ENCODE results near the gene MYBPC2.

MYBPC2 gene

GRCh38 chr19:50420127-50420526, 12.6 kb upstream of the MYBPC2 start:
- H3K4me3 ChIP-seq (ENCODE audit: control insufficient read depth in 1 of 7, extremely low read depth in 1 of 7, insufficient read depth in 4 of 7, low read depth in 2 of 7, low read length in 6 of 7), result no peak overlapping the region
- POLR2A ChIA-PET, result no interaction called here

GRCh38 chr19:50420808-50421207, 11.9 kb upstream of the MYBPC2 start:
- POLR2A ChIA-PET, result no interaction called here
- Histone ChIP-seq H3K27ac (ENCODE audit: insufficient read depth in 1 of 2, low read depth in 1 of 2, low read length in 2 of 2, poor library complexity in 1 of 2, severe bottlenecking in 2 of 2) (no peak overlapping the region), H3K27me3 (replicated peaks in 2 of 5; ENCODE audit: control insufficient read depth in 4 of 5, insufficient read depth in 5 of 5, low read length in 4 of 5) (peaks cover 0 to 26% (median 8%) of the 10 kb centered on the region in 5 experiments), H3K4me3 (ENCODE audit: control insufficient read depth in 1 of 7, extremely low read depth in 1 of 7, insufficient read depth in 4 of 7, low read depth in 2 of 7, low read length in 6 of 7) (no peak overlapping the region), H3K36me3 (ENCODE audit: control insufficient read depth in 4 of 4, insufficient read depth in 4 of 4, low read length in 3 of 4) (peaks cover 0 to 6% (median 0%) of the 10 kb centered on the region in 4 experiments), H3K4me1 (ENCODE audit: control extremely low read depth in 1 of 4, control insufficient read depth in 4 of 4, insufficient read depth in 4 of 4, low read length in 3 of 4) (peaks cover 0 to 31% (median 23%) of the 10 kb centered on the region in 4 experiments), H3K9me3 (ENCODE audit: control extremely low read depth in 1 of 5, control insufficient read depth in 4 of 5, insufficient read depth in 2 of 5, low read depth in 1 of 5, low read length in 4 of 5) (no peaks in the 10 kb centered on the region)
- WGBS (ENCODE audit: insufficient coverage), result 67% methylated on average over 3 of the region's 3 CpGs
- CTCF ChIA-PET, result no interaction called here
- DNase-seq, result no peak

More at GRCh38 chr19:50420127-50420526, 12.6 kb upstream of the MYBPC2 start:
- Histone ChIP-seq H3K27ac (ENCODE audit: insufficient read depth in 1 of 2, low read depth in 1 of 2, low read length in 2 of 2, poor library complexity in 1 of 2, severe bottlenecking in 2 of 2) (no peak overlapping the region), H3K27me3 (replicated peaks in 2 of 5; ENCODE audit: control insufficient read depth in 4 of 5, insufficient read depth in 5 of 5, low read length in 4 of 5) (peaks cover 0 to 26% (median 8%) of the 10 kb centered on the region in 5 experiments), H3K9me3 (ENCODE audit: control extremely low read depth in 1 of 5, control insufficient read depth in 4 of 5, insufficient read depth in 2 of 5, low read depth in 1 of 5, low read length in 4 of 5) (no peaks in the 10 kb centered on the region), H3K36me3 (ENCODE audit: control insufficient read depth in 4 of 4, insufficient read depth in 4 of 4, low read length in 3 of 4) (peaks cover 0 to 6% (median 0%) of the 10 kb centered on the region in 4 experiments), H3K4me1 (ENCODE audit: control extremely low read depth in 1 of 4, control insufficient read depth in 4 of 4, insufficient read depth in 4 of 4, low read length in 3 of 4) (peaks cover 0 to 38% (median 29%) of the 10 kb centered on the region in 4 experiments)
- WGBS (ENCODE audit: insufficient coverage), result 0% methylated on average over 1 of the region's 3 CpGs
- CTCF ChIA-PET, result interaction anchor here (1.3 kb wide), 1 partner anchor 49 kb away, joined by 3 read pairs; no protein-coding TSS in a partner anchor
- no peak for DNase-seq

DNA sequence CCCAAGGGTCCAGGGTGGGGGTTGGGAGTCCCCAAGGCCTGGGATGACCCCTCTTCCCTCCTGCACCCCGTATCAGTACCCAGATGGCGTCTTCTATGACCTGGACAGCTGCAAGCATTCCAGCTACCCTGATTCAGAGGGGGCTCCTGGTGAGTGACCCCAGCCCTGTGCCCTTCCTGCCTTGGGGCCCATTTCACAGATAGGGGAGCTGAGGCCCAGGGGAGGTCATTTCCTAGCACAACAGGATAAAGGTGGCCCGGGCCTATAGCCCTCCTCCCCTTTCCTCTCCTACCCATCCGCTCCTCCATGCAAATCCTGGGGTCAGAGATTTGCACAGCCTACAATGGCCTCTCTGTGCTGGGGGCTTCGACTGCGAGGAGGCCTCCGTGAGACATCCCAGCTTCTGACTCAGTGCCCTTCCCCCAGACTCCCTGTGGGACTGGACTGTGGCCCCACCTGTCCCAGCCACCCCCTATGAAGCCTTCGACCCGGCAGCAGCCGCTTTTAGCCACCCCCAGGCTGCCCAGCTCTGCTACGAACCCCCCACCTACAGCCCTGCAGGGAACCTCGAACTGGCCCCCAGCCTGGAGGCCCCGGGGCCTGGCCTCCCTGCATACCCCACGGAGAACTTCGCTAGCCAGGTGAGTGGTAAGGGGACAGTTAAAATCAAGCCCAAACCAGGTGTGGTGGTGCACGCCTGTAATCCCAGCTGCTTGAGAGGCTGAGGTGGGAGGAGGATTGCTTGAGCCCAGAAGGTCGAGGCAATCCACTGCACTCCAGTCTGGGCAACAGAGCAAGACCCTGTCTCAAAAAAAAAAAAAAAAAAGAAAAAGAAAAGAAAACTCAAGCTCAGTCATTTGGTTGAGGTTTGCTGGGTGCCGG, 10.1 kb upstream of the MYBPC2 start:
- H3K27me3 ChIP-seq (replicated peaks in 2 of 5; ENCODE audit: control insufficient read depth in 4 of 5, insufficient read depth in 5 of 5, low read length in 4 of 5), result peaks cover 0 to 26% (median 8%) of the 10 kb centered on the region in 5 experiments
- peaks cover 0 to 23% (median 19%) of the 10 kb centered on the region in 4 experiments for H3K4me1 ChIP-seq (ENCODE audit: control extremely low read depth in 1 of 4, control insufficient read depth in 4 of 4, insufficient read depth in 4 of 4, low read length in 3 of 4)
- H3K27ac ChIP-seq (ENCODE audit: insufficient read depth in 1 of 2, low read depth in 1 of 2, low read length in 2 of 2, poor library complexity in 1 of 2, severe bottlenecking in 2 of 2), result no peak overlapping the region
- H3K9me3 ChIP-seq (ENCODE audit: control extremely low read depth in 1 of 5, control insufficient read depth in 4 of 5, insufficient read depth in 2 of 5, low read depth in 1 of 5, low read length in 4 of 5), result no peaks in the 10 kb centered on the region
- WGBS (ENCODE audit: insufficient coverage), result 100% methylated on average over 9 of the region's 18 CpGs
- no peak overlapping the region for H3K4me3 ChIP-seq (ENCODE audit: control insufficient read depth in 1 of 7, extremely low read depth in 1 of 7, insufficient read depth in 4 of 7, low read depth in 2 of 7, low read length in 6 of 7)
- ChIA-PET CTCF (interaction anchor here (1.0 kb wide), 1 partner anchor 65 kb away, joined by 3 read pairs; no protein-coding TSS in a partner anchor), POLR2A (no interaction called here)
- H3K36me3 ChIP-seq (ENCODE audit: control insufficient read depth in 4 of 4, insufficient read depth in 4 of 4, low read length in 3 of 4), result peaks cover 0 to 3% (median 0%) of the 10 kb centered on the region in 4 experiments
- DNase-seq, result no peak

DNA sequence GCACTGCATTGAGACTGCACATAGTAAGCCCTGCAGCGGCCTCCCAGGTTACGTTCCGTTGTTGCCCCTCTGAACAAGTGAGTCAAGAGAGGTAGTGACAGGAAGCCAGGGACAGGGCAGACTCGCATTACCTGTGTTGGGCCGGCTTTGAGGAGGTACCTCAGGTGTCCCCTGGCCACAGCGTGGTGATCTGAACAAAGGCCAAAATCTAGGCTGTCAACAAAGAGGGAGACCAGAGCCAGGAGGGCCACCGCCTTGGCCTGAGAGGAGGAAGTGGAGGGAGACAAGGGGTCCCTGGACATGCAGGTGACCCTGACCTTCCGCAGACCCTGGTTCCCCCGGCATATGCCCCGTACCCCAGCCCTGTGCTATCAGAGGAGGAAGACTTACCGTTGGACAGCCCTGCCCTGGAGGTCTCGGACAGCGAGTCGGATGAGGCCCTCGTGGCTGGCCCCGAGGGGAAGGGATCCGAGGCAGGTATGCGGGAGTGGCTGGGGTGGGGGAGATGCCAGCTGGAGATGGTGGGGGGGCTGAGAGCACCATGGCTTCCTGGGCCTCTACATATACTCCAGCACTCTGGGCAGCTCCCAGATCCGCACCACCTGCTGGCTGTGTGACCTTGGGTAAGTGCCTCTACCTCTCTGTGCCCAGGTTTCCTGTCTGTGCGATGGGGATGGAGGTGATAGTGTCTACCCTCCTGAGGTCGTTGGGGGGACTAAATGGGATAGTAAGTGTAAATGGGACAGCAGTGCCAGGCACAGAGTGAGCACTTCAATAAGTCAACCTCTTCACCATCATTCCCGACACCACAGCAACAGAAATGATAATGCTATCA, 9.2 kb upstream of the MYBPC2 start:
- POLR2A ChIA-PET, result no interaction called here
- CTCF ChIA-PET, result interaction anchor here (1.0 to 2.2 kb wide), 2 partner anchors 8 to 66 kb away, joined by 3 to 8 read pairs; no protein-coding TSS in a partner anchor
- Histone ChIP-seq H3K27ac (ENCODE audit: insufficient read depth in 1 of 2, low read depth in 1 of 2, low read length in 2 of 2, poor library complexity in 1 of 2, severe bottlenecking in 2 of 2) (no peak overlapping the region), H3K4me1 (ENCODE audit: control extremely low read depth in 1 of 4, control insufficient read depth in 4 of 4, insufficient read depth in 4 of 4, low read length in 3 of 4) (peaks cover 0 to 28% (median 26%) of the 10 kb centered on the region in 4 experiments), H3K27me3 (replicated peaks in 2 of 5; ENCODE audit: control insufficient read depth in 4 of 5, insufficient read depth in 5 of 5, low read length in 4 of 5) (peaks cover 0 to 24% (median 8%) of the 10 kb centered on the region in 5 experiments), H3K36me3 (ENCODE audit: control insufficient read depth in 4 of 4, insufficient read depth in 4 of 4, low read length in 3 of 4) (no peaks in the 10 kb centered on the region), H3K9me3 (ENCODE audit: control extremely low read depth in 1 of 5, control insufficient read depth in 4 of 5, insufficient read depth in 2 of 5, low read depth in 1 of 5, low read length in 4 of 5) (no peaks in the 10 kb centered on the region), H3K4me3 (ENCODE audit: control insufficient read depth in 1 of 7, extremely low read depth in 1 of 7, insufficient read depth in 4 of 7, low read depth in 2 of 7, low read length in 6 of 7) (no peak overlapping the region)
- 93% methylated on average over 18 of the region's 22 CpGs for WGBS (ENCODE audit: insufficient coverage)
- DNase-seq, result no peak

- H3K9me3 ChIP-seq (ENCODE audit: control extremely low read depth in 1 of 5, control insufficient read depth in 4 of 5, insufficient read depth in 2 of 5, low read depth in 1 of 5, low read length in 4 of 5), result no peaks in the 10 kb centered on the region
- DNase-seq, result no peak
- H3K27ac ChIP-seq (ENCODE audit: insufficient read depth in 1 of 2, low read depth in 1 of 2, low read length in 2 of 2, poor library complexity in 1 of 2, severe bottlenecking in 2 of 2), result no peak overlapping the region
- WGBS (ENCODE audit: insufficient coverage), result 33% methylated on average over 3 of the region's 7 CpGs
- no peak overlapping the region for H3K4me3 ChIP-seq (ENCODE audit: control insufficient read depth in 1 of 7, extremely low read depth in 1 of 7, insufficient read depth in 4 of 7, low read depth in 2 of 7, low read length in 6 of 7)
- peaks cover 0 to 17% (median 13%) of the 10 kb centered on the region in 4 experiments for H3K4me1 ChIP-seq (ENCODE audit: control extremely low read depth in 1 of 4, control insufficient read depth in 4 of 4, insufficient read depth in 4 of 4, low read length in 3 of 4)
- POLR2A ChIA-PET, result no interaction called here
- CTCF ChIA-PET, result interaction anchor here (1.4 kb wide), 1 partner anchor 57 kb away, joined by 4 read pairs; no protein-coding TSS in a partner anchor
- peaks cover 0 to 5% (median 0%) of the 10 kb centered on the region in 5 experiments for H3K27me3 ChIP-seq (replicated peaks in 2 of 5; ENCODE audit: control insufficient read depth in 4 of 5, insufficient read depth in 5 of 5, low read length in 4 of 5)
- no peaks in the 10 kb centered on the region for H3K36me3 ChIP-seq (ENCODE audit: control insufficient read depth in 4 of 4, insufficient read depth in 4 of 4, low read length in 3 of 4)
These were observed 7.1 kb upstream of the MYBPC2 start for GRCh38 chr19:50425581-50425980.

DNA sequence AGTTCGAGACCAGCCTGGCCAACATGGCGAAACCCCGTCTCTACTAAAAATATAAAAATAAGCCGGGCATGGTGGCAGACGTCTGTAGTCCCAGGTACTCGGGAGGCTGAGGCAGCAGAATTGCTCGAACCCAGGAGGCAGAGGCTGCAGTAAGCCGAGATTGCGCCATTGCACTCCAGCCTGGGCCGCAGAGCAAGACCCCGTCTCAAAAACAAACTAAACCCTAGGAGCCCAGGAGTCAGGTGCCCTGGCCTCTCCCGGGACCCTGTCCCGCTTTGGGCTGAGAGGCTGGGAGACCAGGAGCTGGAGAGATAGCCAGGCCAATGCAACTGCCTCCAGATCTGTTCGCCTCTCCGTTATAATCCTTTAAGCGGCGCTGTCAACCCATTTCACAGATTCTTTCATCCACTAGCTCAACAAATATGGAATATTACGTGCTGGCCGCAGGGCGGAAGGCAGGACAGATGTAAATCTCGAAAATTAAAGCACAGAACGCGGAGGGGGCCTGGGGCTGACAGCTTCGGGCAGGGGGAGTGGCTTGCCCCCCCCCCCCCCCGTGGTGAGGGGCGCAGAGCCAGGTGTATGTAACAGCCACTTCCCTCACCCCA, 5.3 kb upstream of the MYBPC2 start:
- H3K4me1 ChIP-seq (ENCODE audit: control extremely low read depth in 1 of 4, control insufficient read depth in 4 of 4, insufficient read depth in 4 of 4, low read length in 3 of 4), result peaks cover 0 to 30% (median 25%) of the 10 kb centered on the region in 4 experiments
- H3K36me3 ChIP-seq (ENCODE audit: control insufficient read depth in 4 of 4, insufficient read depth in 4 of 4, low read length in 3 of 4), result no peaks in the 10 kb centered on the region
- no peaks in the 10 kb centered on the region for H3K9me3 ChIP-seq (ENCODE audit: control extremely low read depth in 1 of 5, control insufficient read depth in 4 of 5, insufficient read depth in 2 of 5, low read depth in 1 of 5, low read length in 4 of 5)
- H3K27me3 ChIP-seq (replicated peaks in 2 of 5; ENCODE audit: control insufficient read depth in 4 of 5, insufficient read depth in 5 of 5, low read length in 4 of 5), result peaks cover 0 to under 1% (median 0%) of the 10 kb centered on the region in 5 experiments
- 98% methylated on average over 17 of the region's 26 CpGs for WGBS (ENCODE audit: insufficient coverage)
- ChIA-PET POLR2A (no interaction called here), CTCF (interaction anchor here (0.6 to 3.1 kb wide), 5 partner anchors 12 to 69 kb away, joined by 3 to 9 read pairs (median 3); no protein-coding TSS in a partner anchor)
- peak overlapping the region in 6 of 7 experiments; percentile 11 to 73 (median 54) for H3K4me3 ChIP-seq (ENCODE audit: control insufficient read depth in 1 of 7, extremely low read depth in 1 of 7, insufficient read depth in 4 of 7, low read depth in 2 of 7, low read length in 6 of 7)
- H3K27ac ChIP-seq (ENCODE audit: insufficient read depth in 1 of 2, low read depth in 1 of 2, low read length in 2 of 2, poor library complexity in 1 of 2, severe bottlenecking in 2 of 2), result no peak overlapping the region
- no peak for DNase-seq

Data from common myeloid progenitor, CD34-positive (primary cell).